Mammary epithelial cell (primary cell): ENCODE data around the gene AGR3.

Source experiments
- EZH2 ChIP-seq: IDR thresholded peaks from 2 replicates; pipeline ENCODE4 v1.6.1; 2012; ENCODE audit warnings: low read length, inconsistent platforms, borderline replicate concordance
- TF ChIP-seq, protein P1 (sequence below), 2 donors: IDR thresholded peaks in 1 of 2; conservative IDR thresholded peaks in 1 of 2; 2 replicates each; pipeline ENCODE4 v1.5.1; 2011 to 2012; ENCODE audit warnings: inconsistent platforms in 2 of 2, low read length in 2 of 2, mild to moderate bottlenecking in 2 of 2, control low read depth in 1 of 2, low read depth in 1 of 2; ENCODE audit not compliant: insufficient read depth in 1 of 2; ENCODE audit errors: extremely low read depth in 1 of 2

DNA sequence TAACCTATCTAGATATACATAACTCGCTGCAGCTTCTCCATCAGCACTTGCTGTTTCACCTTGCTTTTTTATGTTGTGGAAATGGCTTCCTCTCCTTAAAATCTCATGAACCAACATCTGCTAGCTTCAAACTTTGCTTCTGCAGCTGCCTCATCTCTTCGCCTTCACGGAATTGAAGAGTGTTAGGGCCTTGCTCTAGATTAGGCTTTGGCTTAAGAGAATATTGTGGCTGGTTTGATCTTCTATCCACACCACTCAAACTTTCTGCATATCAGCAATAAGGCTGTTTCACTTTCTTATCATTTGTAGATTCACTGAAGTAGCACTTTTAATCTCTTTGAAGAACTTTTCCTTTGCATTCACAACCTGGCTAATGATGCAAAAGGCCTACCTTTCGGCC is 49.2 kb upstream of the AGR3 start:
- TF ChIP-seq, protein P1, sequence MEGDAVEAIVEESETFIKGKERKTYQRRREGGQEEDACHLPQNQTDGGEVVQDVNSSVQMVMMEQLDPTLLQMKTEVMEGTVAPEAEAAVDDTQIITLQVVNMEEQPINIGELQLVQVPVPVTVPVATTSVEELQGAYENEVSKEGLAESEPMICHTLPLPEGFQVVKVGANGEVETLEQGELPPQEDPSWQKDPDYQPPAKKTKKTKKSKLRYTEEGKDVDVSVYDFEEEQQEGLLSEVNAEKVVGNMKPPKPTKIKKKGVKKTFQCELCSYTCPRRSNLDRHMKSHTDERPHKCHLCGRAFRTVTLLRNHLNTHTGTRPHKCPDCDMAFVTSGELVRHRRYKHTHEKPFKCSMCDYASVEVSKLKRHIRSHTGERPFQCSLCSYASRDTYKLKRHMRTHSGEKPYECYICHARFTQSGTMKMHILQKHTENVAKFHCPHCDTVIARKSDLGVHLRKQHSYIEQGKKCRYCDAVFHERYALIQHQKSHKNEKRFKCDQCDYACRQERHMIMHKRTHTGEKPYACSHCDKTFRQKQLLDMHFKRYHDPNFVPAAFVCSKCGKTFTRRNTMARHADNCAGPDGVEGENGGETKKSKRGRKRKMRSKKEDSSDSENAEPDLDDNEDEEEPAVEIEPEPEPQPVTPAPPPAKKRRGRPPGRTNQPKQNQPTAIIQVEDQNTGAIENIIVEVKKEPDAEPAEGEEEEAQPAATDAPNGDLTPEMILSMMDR (conservative IDR thresholded peaks at IDR 0.05 in 1 of 2, IDR thresholded peaks at IDR 0.05 in 1 of 2; ENCODE audit: extremely low read depth in 1 of 2, insufficient read depth in 1 of 2, low read depth in 1 of 2, low read length in 2 of 2): no peak
- no peak for TF ChIP-seq EZH2
